HG02759 (cell line): ENCODE measurements around the gene OLIG2.

ENCODE experiments used
- ATAC-seq: cut with Tn5 transposase; IDR thresholded peaks from one replicate; pipeline ENCODE4 v1.9.1; 2021; ENCODE audit warnings: mild to moderate bottlenecking, moderate library complexity; ENCODE audit not compliant: unreplicated experiment

Gene OLIG2

GRCh38 chr21:33019885-33020557, 5.7 kb upstream of the OLIG2 start:
- no peak for ATAC-seq

- no peak for ATAC-seq
Measured at GRCh38 chr21:33020558-33021100, 5.1 kb upstream of the OLIG2 start.

GRCh38 chr21:33021150-33021549, 4.6 kb upstream of the OLIG2 start:
- no peak for ATAC-seq

- no peak for ATAC-seq
Measured at GRCh38 chr21:33021667-33022066, 4.1 kb upstream of the OLIG2 start.

- ATAC-seq, result no peak
Measured at GRCh38 chr21:33022489-33022827, 3.3 kb upstream of the OLIG2 start.

GRCh38 chr21:33022828-33023573, 2.7 kb upstream of the OLIG2 start:
- ATAC-seq, result no peak

GRCh38 chr21:33023574-33024200, 2.0 kb upstream of the OLIG2 start:
- no peak for ATAC-seq

- ATAC-seq, result no peak
Measured at GRCh38 chr21:33024201-33025103, 1.3 kb upstream of the OLIG2 start.

GRCh38 chr21:33025106-33025488, 638 bp upstream of the OLIG2 start:
- no peak for ATAC-seq

- no peak for ATAC-seq
Measured at GRCh38 chr21:33026443-33026858, 716 bp downstream of the OLIG2 start.

GRCh38 chr21:33026878-33027400, 1.2 kb downstream of the OLIG2 start:
- no peak for ATAC-seq

- ATAC-seq, result no peak
Measured at GRCh38 chr21:33027401-33028286, 1.9 kb downstream of the OLIG2 start.

GRCh38 chr21:33028287-33028670, 2.5 kb downstream of the OLIG2 start:
- ATAC-seq, result no peak

GRCh38 chr21:33028773-33029384, 3.1 kb downstream of the OLIG2 start:
- ATAC-seq, result no peak

- ATAC-seq, result no peak
Measured at GRCh38 chr21:33029385-33029921, 3.7 kb downstream of the OLIG2 start.

GRCh38 chr21:33029975-33030461, 4.3 kb downstream of the OLIG2 start:
- no peak for ATAC-seq

- no peak for ATAC-seq
Measured at GRCh38 chr21:33030633-33031032, 4.9 kb downstream of the OLIG2 start.

GRCh38 chr21:33031152-33031911, 5.6 kb downstream of the OLIG2 start:
- ATAC-seq, result no peak
